Measurements from ENCODE around the gene SRSF6.
"Not testable (repeated sequence)": the region's sequence is repeated elsewhere in the genome, so short reads cannot be mapped to it uniquely, and the experiment has no call there.

SRSF6 gene

GRCh38 chr20:43495388-43495787 is 37.7 kb downstream of the SRSF6 start:
- CTCF ChIA-PET = no interaction called here
- TF ChIP-seq CTCF (conservative IDR thresholded peaks at IDR 0.05; ENCODE audit: low read depth) = no peak
- POLR2A ChIA-PET (ENCODE audit: low non-redundant PET) = no interaction called here
- no peak overlapping the region for H3K27ac ChIP-seq
- DNase-seq (ENCODE audit: low spot score) = no peak

GRCh38 chr20:43502021-43502420 is 44.3 kb downstream of the SRSF6 start:
- POLR2A ChIA-PET (ENCODE audit: low non-redundant PET); DNase-seq (ENCODE audit: low spot score); H3K27ac ChIP-seq: not testable (repeated sequence)
- CTCF ChIA-PET = interaction anchor here (0.7 kb wide), 1 partner anchor 12 kb away, joined by 3 read pairs; no protein-coding TSS in a partner anchor

- ChIA-PET CTCF (interaction anchor here (0.6 kb wide), 1 partner anchor 570 kb away, joined by 6 read pairs; no protein-coding TSS in a partner anchor), POLR2A (ENCODE audit: low non-redundant PET) (no interaction called here)
- no peak for DNase-seq (ENCODE audit: low spot score)
- TF ChIP-seq CTCF (conservative IDR thresholded peaks at IDR 0.05; ENCODE audit: low read depth) = no peak
- H3K27ac ChIP-seq = no peak overlapping the region
These were observed 48.5 kb downstream of the SRSF6 start for GRCh38 chr20:43506238-43506637.

GRCh38 chr20:43507150-43508080 is 49.7 kb downstream of the SRSF6 start, which contains the start of gene L3MBTL1:
Gene L3MBTL1, plus strand, starts transcription at chr20:43507697. Its CDS starts 5,807 bp downstream, at chr20:43513504.
- peak within 1 kb of the TSS; percentile 37 for H3K27ac ChIP-seq
- POLR2A ChIA-PET (ENCODE audit: low non-redundant PET) = interaction anchor here (0.5 to 0.6 kb wide), 2 partner anchors 42 to 50 kb away, joined by 4 read pairs; partner anchors contain the start of gene SRSF6
- peak; percentile 31 for TF ChIP-seq CTCF (conservative IDR thresholded peaks at IDR 0.05; ENCODE audit: low read depth)
- DNase-seq (ENCODE audit: low spot score) = peak; percentile 90
- CTCF ChIA-PET = interaction anchor here (0.6 to 1.2 kb wide), 6 partner anchors 10 to 1921 kb away, joined by 3 read pairs; no protein-coding TSS in a partner anchor

GRCh38 chr20:43508106-43508505 is 50.4 kb downstream of the SRSF6 start:
- CTCF ChIA-PET = interaction anchor here (0.6 to 1.2 kb wide), 3 partner anchors 30 to 1922 kb away, joined by 3 read pairs; no protein-coding TSS in a partner anchor
- H3K27ac ChIP-seq = no peak overlapping the region; the same call in 1 of the 2 replicates
- TF ChIP-seq CTCF (conservative IDR thresholded peaks at IDR 0.05; ENCODE audit: low read depth) = no peak
- POLR2A ChIA-PET (ENCODE audit: low non-redundant PET) = no interaction called here
- no peak for DNase-seq (ENCODE audit: low spot score)

- TF ChIP-seq CTCF (conservative IDR thresholded peaks at IDR 0.05; ENCODE audit: low read depth) = no peak
- CTCF ChIA-PET = interaction anchor here (0.5 to 1.2 kb wide), 2 partner anchors 30 to 179 kb away, joined by 3 read pairs; no protein-coding TSS in a partner anchor
- H3K27ac ChIP-seq = no peak overlapping the region
- POLR2A ChIA-PET (ENCODE audit: low non-redundant PET) = no interaction called here
- no peak for DNase-seq (ENCODE audit: low spot score)
These were observed 50.9 kb downstream of the SRSF6 start for GRCh38 chr20:43508604-43509040.
